Caco-2 (cell line): ENCODE results near the gene TXNRD2. TPM values are rescaled to one million over a fixed set of nuclear protein-coding genes. Genes with fewer than 3 reads are reported as not detected.

Experiments used
- BruUV-seq: library from RNA; stranded (reverse); fragments of 400-500 nt; replicated peaks from 2 replicates; lab custom pipeline; 2021; lab: Mats Ljungman, UMichigan
- CTCF ChIA-PET: fragments of 300-600 bp; sonication (Branson Sonifier 250); formaldehyde crosslinking; loops from one replicate; lab custom pipeline; 2022; ENCODE audit warnings: antibody characterized with exemption; lab: Charles Lee
- POLR2A ChIA-PET: fragments of 300-600 bp; sonication (Branson Sonifier 250); formaldehyde crosslinking; loops from one replicate; lab custom pipeline; 2022; ENCODE audit warnings: antibody characterized with exemption; lab: Charles Lee
- DNase-seq, 2 experiments: peaks; one replicate each; pipeline versions ENCODE4 v3.0.0 to v3.0.0-alpha.2; 2020 to 2022
- H3K27me3 ChIP-seq: replicated peaks from 2 replicates; pipeline ENCODE4 v1.6.0; 2011; ENCODE audit warnings: low read length; ENCODE audit not compliant: control insufficient read depth, insufficient read depth
- H3K36me3 ChIP-seq: 2 replicates; pipeline ENCODE4 v1.5.1; 2011; ENCODE audit warnings: low read length; ENCODE audit not compliant: control insufficient read depth, insufficient read depth
- H3K4me1 ChIP-seq: fragments of 250-450 bp; sonication (Bioruptor Pico); 2 replicates; pipeline ENCODE4 v1.5.1; 2020; ENCODE audit warnings: mild to moderate bottlenecking
- H3K4me3 ChIP-seq: 2 replicates; pipeline ENCODE4 v1.5.1; 2011; ENCODE audit warnings: low read depth, mild to moderate bottlenecking, control low read depth, low read length
- H3K9me3 ChIP-seq: fragments of 250-450 bp; sonication (Bioruptor Pico); 2 replicates; pipeline ENCODE4 v1.5.1; 2020; ENCODE audit warnings: mild to moderate bottlenecking, moderate library complexity
- H3K27ac Mint-ChIP-seq: one replicate; pipeline ENCODE4 v1.8.0; 2022; ENCODE audit warnings: mixed read lengths; ENCODE audit not compliant: unreplicated experiment
- H3K27me3 Mint-ChIP-seq: one replicate; pipeline ENCODE4 v1.8.0; 2022; ENCODE audit warnings: mixed read lengths; ENCODE audit not compliant: insufficient read depth, unreplicated experiment
- H3K36me3 Mint-ChIP-seq: one replicate; pipeline ENCODE4 v1.8.0; 2022; ENCODE audit warnings: mild to moderate bottlenecking, mixed read lengths; ENCODE audit not compliant: insufficient read depth, unreplicated experiment
- H3K4me1 Mint-ChIP-seq: one replicate; pipeline ENCODE4 v1.8.0; 2022; ENCODE audit warnings: low read depth, mixed read lengths; ENCODE audit not compliant: unreplicated experiment
- H3K4me3 Mint-ChIP-seq: one replicate; pipeline ENCODE4 v1.8.0; 2022; ENCODE audit warnings: mild to moderate bottlenecking, moderate library complexity, mixed read lengths; ENCODE audit not compliant: unreplicated experiment
- H3K9me3 Mint-ChIP-seq: one replicate; pipeline ENCODE4 v1.8.0; 2022; ENCODE audit warnings: mixed read lengths; ENCODE audit not compliant: unreplicated experiment
- CTCF ChIP-seq, 2 experiments: fragments of 200-600 bp in 1 of 2; IDR thresholded peaks; 1 replicate in 1 of 2; 2 replicates in 1 of 2; pipeline versions ENCODE4 v1.5.1 to v1.8.0; 2011 to 2022; ENCODE audit warnings: antibody characterized with exemption in 1 of 2, control low read depth in 1 of 2, inconsistent platforms in 1 of 2, low read depth in 1 of 2, low read length in 1 of 2, mild to moderate bottlenecking in 1 of 2, moderate library complexity in 1 of 2; ENCODE audit not compliant: insufficient read depth in 1 of 2, severe bottlenecking in 1 of 2, unreplicated experiment in 1 of 2
- intact Hi-C: fragments of 100-400 bp; cut with micrococcal nuclease; formaldehyde crosslinking; loops from one replicate; pipeline ENCODE4 v1.10.0; 2022; ENCODE audit not compliant: unreplicated experiment
- total RNA-seq: library from RNA; stranded (reverse); gene quantifications from 2 replicates; pipeline ENCODE4 v1.2.3, GENCODE V29; 2022

The TXNRD2 gene
- total RNA-seq, 1 experiment from 2014 or later: 44.8 TPM

- H3K36me3 ChIP-seq: no peaks in the 10 kb centered on the region
- no peak for DNase-seq
- Mint-ChIP-seq H3K36me3 (peaks cover 12% of the 10 kb centered on the region), H3K27ac (peak overlapping the region; percentile 96), H3K27me3 (no peaks in the 10 kb centered on the region), H3K9me3 (peaks cover under 1% of the 10 kb centered on the region), H3K4me1 (peaks cover 14% of the 10 kb centered on the region), H3K4me3 (peak overlapping the region; percentile 96)
- TSS peak; percentile 43 for BruUV-seq
- CTCF ChIA-PET: interaction anchor here (2.9 kb wide), 1 partner anchor 10 kb away, joined by 17 read pairs; no protein-coding TSS in a partner anchor
- H3K9me3 ChIP-seq: no peaks in the 10 kb centered on the region
- peaks cover 18% of the 10 kb centered on the region for H3K4me1 ChIP-seq
- intact Hi-C loops: no loop called here
- peak overlapping the region; percentile 62 for H3K4me3 ChIP-seq
- POLR2A ChIA-PET: no interaction called here
- TF ChIP-seq CTCF (IDR thresholded peaks at IDR 0.05; ENCODE audit: insufficient read depth in 1 of 2, low read depth in 1 of 2, low read length in 1 of 2, severe bottlenecking in 1 of 2, unreplicated experiment in 1 of 2): no peak
- no peaks in the 10 kb centered on the region for H3K27me3 ChIP-seq
Observed at GRCh38 chr22:19943082-19944026, 1.7 kb upstream of the TXNRD2 start.

- DNase-seq: peak in 1 of 2 experiments; percentile 30
- CTCF ChIA-PET: interaction anchor here (2.9 kb wide), 1 partner anchor 11 kb away, joined by 17 read pairs; no protein-coding TSS in a partner anchor
- intact Hi-C loops: no loop called here
- no peak for TF ChIP-seq CTCF (IDR thresholded peaks at IDR 0.05; ENCODE audit: insufficient read depth in 1 of 2, low read depth in 1 of 2, low read length in 1 of 2, severe bottlenecking in 1 of 2, unreplicated experiment in 1 of 2)
- H3K4me1 Mint-ChIP-seq: peaks cover 12% of the 10 kb centered on the region
- peak overlapping the region; percentile 96 for H3K4me3 Mint-ChIP-seq
- peak overlapping the region; percentile 62 for H3K4me3 ChIP-seq
- H3K36me3 Mint-ChIP-seq: peaks cover 22% of the 10 kb centered on the region
- H3K9me3 Mint-ChIP-seq: peaks cover 9% of the 10 kb centered on the region
- POLR2A ChIA-PET: interaction anchor here (0.9 kb wide), 1 partner anchor 175 kb away, joined by 3 read pairs; no protein-coding TSS in a partner anchor
- H3K4me1 ChIP-seq: peaks cover 15% of the 10 kb centered on the region
- no peaks in the 10 kb centered on the region for H3K36me3 ChIP-seq
- peak overlapping the region; percentile 96 for H3K27ac Mint-ChIP-seq
- no peaks in the 10 kb centered on the region for H3K27me3 Mint-ChIP-seq
- no TSS peak for BruUV-seq
- H3K27me3 ChIP-seq: no peaks in the 10 kb centered on the region
- H3K9me3 ChIP-seq: no peaks in the 10 kb centered on the region
Observed at GRCh38 chr22:19942157-19943081, 801 bp upstream of the TXNRD2 start.
